GM04503 (cell line): Measurements from ENCODE around the gene COPS7B.
A peak's percentile ranks its signal among the peaks of the same experiment; 100 is the strongest.

Experiments used
- DNase-seq: peaks from one replicate; pipeline ENCODE4 v3.0.0-alpha.2; 2012; ENCODE audit warnings: low read depth

Gene COPS7B

DNA sequence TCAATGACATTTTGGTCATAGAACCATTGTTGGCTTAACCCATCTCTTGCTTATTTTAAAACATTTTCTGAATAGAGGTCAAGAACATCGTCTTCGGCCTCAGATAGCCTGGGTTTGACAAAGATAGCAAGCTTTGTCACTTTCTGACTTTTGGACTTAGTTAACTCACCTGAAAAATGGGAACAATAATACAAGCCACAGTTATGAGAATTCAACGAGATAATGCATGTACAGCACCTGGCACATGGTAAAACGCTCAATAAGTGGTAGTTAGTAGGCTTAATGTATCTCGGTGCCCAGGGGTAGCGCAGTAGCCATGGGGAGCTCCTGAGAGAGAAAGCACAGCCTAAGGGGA lies 446 bp upstream of the COPS7B start:
- DNase-seq, result no peak

DNA sequence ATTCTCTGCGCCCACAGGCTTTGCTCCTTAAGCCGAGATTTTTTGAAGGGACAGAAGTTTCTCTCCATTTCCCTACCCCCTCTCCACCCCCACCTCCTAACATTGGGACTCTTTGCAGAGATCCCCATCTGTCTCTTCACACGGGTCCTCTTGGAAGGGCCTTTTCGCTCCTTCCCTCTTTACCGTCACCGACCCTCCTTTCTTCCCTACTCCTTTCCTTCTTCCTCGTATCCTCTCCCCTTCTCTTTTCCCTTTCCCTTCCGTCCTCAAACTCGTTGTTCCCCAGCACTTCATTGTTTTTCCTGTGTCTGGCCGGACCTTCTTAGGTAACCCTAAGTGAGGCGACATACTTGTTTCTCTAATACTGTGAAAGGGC lies 660 bp downstream of the COPS7B start:
- DNase-seq, result no peak

DNA sequence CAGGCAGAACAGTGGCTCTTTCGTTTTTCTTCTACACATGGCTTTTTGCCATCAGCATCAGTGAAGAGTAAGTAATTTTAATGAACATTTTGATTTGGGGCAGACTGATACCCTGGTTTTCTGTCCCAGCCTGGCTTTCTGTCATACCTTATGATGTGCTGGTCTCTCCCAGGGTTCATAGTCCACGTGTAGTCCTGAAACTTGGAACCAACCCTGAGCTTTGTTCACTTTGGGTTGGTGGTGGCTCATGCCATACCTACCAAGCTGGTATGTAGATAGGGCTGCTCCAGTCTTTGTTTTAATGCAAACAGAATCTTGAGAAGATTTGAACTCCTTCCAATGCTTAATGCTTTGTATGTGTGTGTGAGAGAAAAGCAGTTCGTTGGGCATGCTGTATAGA lies 4.9 kb downstream of the COPS7B start:
- DNase-seq, result no peak

DNA sequence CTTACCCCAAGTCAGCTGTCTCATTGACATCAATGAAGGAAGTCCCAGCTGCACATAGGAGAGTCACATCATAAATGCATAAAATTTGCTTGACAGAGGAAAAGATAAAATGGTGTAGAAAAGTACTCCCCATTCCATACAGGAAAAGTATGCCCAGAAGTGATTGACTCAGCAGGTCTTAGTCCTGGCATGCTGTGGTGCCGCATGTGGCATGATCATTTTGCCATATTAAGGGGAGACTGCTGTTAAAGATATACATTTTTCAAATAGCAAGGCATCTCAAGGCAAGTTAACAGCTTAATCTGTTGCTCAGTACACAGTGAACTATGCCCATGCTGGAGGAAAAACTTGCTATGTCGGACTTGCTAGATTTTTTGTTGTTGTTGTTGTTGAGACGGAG lies 8.1 kb downstream of the COPS7B start:
- no peak for DNase-seq

DNA sequence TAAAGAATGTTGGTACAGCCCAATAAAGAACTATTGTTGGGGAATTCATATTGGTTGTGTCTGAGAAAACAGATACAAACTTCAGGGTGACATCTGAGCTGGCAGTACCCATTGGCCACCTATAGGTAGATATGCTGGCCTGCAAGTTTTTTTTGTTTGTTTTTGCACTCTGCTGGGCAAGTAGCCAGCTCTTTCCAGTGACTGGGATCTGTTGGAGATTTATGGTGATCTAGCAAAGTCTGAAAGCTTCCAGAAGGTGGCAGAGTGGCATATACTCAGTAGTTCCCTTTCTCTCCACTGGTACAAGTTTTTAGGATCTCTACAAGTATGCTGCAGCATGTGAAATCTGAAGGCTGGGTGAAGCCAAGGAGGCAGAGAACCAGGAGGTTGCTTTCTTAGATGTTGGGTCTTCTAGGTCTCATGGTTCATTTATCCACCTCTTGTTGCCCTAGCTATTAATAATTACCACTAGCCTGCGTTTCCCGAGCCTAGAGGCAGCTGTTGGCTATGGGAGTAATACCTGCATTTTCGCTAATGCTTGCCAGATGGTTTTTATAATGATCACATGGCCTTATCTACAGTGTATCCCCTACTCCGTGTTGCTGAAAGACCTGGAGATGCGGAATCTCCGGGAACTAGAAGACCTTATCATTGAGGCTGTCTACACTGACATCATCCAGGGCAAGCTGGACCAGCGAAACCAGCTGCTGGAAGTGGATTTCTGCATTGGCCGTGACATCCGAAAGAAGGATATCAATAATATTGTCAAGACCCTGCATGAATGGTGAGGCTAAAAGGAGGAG lies 9.5 kb downstream of the COPS7B start:
- DNase-seq, result no peak

DNA sequence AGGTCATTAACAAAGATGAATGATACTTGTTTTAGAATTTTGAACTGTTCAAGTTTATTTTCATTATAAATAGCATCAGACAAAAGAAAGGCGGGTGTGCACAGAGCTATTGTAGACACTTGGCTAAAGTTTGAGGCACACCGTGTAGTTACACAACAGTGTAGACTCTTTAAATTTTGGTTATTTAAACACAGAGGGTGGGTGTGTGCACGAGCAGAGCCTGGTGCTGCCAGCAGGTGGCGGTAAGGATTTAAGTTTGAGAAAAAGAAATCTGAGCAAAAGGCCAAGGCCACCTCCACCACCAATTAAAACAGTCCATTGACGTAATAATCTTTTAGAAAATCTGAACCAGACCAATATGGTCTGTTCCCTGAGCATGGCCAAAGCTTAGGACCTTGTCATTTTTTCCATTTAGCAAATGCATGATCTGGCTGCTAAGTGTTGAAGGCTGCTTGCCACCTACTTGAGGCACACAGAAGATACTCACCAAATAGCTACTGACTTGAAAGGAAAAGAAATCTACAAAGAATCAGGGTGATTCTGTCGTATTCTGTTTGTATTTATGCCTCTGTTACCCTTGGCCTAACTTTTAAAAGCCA lies 14.3 kb downstream of the COPS7B start:
- no peak for DNase-seq

DNA sequence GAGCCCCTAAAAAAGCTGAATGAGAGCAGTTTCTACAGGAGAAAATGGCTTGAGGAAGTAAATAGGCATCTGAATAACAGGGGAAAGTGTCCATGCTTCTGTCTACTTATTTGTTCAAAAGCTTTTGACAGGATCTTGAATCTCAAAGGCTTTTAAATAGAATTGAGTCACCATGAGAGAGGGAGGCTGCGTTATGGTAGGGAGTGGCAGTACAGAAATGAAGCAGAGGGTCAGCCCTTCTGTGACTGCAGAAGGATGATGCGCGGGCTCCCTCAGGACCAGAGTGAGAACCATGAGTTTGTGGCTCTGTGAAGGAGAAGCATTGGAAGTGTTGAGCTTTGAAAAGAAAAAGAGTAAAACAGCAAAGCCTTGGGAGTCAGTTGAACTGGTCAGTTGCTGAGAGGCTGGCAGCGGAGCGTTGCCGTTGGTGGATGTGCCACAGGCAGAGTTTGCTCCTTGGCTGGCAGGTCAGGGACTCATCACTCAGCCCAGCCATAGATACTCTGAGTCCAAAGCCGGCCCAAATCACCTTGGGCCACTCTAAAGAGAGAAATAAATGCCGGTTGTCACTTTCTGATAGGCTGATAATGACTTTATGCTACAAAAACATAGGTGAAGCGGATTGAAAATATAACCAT lies 17.4 kb downstream of the COPS7B start:
- no peak for DNase-seq

DNA sequence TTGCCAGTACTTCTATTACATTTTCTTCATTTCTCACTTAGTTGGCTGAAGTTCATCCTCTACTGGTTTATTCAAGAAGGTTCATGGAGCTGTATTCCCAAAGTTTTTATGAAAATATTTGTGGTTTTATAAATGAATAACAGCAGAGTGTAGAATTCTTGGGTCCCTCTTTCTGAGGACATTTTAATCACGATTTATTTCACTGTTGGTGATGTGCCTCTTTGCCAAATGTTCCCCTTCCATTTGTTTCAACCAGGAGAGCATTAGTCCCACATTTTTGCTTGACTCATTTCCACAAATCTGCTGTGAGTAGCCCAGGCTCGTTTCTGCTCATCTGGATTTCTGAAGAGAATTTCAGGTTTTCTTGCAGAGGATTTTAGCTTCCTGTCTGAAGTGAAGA lies 20.8 kb downstream of the COPS7B start:
- peak; percentile 56 for DNase-seq

DNA sequence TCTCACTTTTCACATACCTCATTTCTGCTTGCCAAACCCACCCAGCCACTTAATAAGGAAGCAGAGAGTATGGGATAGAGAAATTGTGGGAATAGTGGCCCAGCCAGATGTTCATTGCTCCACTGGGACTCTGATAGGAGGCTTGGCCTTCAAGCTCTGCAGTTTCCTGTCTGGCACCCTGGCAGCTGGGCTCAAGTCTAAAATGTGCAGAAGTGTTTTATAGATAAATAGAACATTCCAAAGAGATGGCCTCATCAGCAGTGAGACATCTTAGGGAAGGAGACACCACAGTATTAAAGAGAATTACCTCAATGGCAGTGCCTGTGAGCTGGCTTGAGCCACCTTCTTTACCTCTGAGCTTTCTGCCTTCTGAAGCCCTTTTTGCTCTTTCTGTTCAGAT lies 24.7 kb downstream of the COPS7B start:
- DNase-seq, result peak; percentile 47

DNA sequence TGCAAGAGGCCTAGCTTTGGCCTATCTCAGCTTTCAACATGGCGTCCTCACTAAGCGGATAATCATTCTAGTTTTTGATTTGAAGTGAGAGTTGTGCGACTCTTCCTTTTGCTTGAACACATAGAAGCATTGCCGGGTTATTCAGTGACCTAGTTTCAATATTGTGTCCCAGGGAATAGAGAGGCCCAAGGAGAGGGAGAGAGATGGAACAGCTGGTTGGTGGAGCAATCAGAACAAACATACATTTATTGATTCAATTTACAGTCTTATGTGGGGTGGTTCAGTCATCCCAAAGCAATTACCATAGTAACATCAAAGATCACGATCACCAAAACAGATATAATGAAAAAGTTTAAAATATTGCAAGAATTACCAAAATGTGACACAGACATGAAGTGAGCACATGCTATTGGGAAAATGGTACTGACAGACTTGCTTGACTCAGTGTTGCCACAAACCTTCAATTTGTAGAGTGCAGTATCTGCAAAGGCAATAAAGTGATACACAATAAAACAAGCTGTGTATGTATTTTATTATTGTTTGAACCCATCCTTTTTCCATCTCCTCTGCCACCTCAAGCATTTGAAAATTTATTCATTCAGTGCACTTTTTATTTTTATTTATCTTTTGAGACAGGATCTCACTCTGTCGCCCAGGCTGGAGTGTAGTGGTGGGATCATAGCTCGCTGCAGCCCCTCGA lies 30.2 kb downstream of the COPS7B start:
- DNase-seq, result no peak

DNA sequence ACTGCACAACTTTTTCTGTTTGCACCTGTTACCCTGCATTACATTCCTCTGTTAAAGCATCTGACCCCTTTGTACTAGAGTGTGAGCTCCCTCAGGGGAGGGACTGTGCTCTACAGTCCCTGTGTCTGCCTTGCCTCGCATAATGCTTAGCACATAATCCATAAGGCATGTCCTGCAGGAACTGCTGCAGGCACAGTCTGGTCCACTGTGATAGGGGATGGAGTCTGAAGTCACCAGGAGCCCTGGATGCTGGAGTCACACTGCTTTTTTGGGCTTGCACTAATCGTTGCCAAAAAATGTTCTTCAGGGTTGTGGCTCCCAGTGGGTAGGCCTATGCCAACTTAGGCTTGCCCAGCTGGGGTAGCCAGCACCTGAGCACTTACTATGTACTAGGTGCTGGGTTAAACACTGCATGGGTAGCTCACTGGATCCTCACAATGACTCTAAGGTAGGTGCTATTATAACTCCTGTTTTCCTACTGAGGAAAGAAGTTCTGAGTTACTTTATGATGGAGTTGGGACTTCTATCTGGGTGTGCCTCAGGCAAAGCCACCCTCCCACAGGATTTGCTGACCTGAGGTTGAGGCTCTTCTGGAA lies 33.3 kb downstream of the COPS7B start:
- no peak for DNase-seq

DNA sequence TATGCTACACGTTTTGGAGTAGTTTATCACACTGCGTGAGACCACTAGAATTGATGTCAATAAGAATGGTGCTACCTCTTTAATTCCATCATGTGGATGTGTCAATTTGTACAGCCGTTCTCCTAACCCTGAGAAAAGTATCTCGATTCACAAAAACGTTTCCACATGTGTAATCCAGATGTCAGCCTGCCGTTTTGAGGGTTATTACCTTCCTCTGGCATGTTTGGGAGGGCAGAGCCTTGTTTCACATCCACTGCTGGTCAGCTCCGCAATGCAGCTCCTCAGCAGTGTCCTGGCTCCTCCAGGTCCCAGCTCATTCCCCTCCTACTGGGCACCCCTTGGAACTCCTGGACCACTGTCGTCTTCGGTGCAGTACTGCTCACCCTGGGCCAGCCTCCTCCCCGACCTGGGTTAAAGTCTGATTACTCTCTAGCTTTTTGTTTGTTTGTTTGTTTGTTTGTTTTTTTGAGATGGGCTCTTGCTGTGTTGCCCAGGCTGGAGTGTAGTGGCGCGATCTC lies 34.6 kb downstream of the COPS7B start:
- DNase-seq, result no peak

DNA sequence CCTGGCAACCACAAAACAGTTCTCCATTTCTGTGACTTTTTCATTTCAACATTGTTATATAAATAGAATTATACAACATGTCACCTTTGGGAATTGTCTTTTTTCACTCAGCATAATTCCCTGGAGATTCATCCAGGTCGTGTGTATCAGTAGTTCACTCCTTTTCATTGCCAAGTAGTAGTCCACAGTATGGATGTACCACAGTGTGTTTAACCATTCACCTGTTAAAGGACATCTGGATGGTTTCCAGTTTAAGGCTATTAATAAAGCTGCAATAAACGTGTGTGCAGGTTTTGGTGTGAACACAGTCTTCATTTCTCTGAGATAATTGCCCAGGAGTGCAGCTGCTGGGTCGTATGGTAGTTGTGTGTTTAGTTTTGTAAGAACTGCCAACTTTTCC lies 35.7 kb downstream of the COPS7B start:
- no peak for DNase-seq

DNA sequence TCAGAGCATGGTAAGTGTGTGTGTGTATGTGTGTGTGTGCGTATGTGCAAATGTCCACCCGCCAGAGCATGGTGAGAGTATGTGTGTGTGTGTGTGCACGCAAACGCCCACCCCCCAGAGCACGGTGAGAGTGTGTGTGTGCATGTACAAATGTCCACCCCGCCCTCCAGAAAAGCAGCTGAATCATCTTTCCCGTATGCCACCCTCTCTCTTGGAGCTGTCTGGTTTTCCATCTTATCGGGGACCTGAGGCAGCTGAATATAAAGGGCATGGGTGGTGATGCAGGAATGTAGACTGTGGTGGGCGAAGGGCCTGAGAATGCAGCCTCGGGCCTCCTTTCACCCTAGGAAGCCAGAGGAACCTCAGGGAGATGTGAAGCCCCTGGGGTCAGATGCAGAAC lies 66.9 kb downstream of the COPS7B start:
- no peak for DNase-seq

DNA sequence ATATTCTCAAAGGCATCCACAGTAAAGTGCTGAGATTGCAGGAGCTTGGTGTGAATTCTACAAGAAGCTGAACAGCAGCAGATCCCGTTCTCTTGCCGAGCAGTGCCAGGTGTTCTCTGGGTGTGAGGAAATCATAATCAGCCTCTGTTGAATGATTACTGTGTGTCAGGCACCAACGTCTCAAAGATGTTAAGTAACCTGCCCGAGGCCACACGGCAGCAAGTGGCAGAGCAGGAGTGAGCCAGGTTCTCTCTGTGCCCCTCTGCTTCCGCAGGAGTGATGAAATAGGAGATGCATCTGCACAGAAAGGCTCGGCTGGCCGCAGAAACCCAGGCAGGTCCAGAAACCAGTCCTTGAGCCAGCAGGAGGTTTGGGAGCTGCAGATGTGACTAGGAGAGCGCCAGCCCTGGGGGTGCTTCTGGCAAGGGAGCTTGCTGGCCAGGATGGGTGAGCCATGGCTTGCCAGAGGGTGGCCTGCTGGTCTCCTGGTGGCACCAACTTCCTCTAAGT lies 68.4 kb downstream of the COPS7B start:
- no peak for DNase-seq

DNA sequence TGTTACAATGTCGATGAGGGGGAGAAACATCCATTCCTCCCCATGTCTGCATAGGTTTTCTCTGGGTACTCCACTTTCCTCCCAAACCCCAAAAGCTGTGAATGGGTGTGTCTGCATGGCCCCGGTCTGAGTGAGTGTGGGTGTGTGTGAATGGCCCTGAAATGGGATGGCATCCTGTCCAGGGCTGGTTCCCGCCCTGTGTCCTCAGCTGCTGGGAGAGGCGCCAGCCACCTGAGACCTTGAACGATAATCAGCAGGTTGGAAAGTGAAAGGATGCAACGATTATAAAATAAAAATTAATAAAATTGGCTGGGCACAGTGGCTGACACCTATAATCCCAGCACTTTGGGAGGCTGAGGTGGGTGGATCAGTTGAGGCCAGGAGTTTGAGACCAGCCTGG lies 70.7 kb downstream of the COPS7B start:
- DNase-seq, result no peak
